ENCODE results near the gene GLTP. TPM values are rescaled to one million over a fixed set of nuclear protein-coding genes. Genes with fewer than 3 reads are reported as not detected.
"Not testable (repeated sequence)": the region's sequence is repeated elsewhere in the genome, so short reads cannot be mapped to it uniquely, and the experiment has no call there.

Gene GLTP
- total and polyA plus RNA-seq, 4 donors: 60.5 to 80.4 (median 71.0) TPM

DNA sequence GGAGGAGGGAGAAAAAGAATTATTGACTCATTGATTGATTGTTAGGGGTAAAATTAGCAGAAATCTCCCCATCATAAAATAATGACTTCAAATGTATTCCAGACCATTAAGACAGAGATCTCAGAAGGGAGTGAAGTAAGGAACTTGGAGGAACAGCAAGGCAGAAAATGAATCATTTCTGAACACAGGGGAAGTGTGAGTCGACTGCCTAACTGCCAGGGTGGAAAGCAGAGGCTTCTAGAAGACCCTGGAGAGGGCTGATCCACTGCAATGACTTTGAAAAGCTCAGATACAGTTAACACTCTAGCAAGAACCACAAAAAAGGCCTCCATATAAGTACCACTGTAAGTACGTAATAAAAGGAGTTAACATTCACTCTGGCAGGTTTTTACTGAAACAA, 9.7 kb downstream of the GLTP start:
- no CpG with 5 or more reads among the region's 2 CpGs for WGBS (ENCODE audit: insufficient coverage)
- H3K36me3 ChIP-seq (ENCODE audit: control insufficient read depth, insufficient read depth, low read length): peaks cover 8% of the 10 kb centered on the region
- no peak for DNase-seq (ENCODE audit: low read depth in 4 of 6, low spot score in 6 of 6)
- H3K27me3 ChIP-seq (ENCODE audit: control insufficient read depth, insufficient read depth, low read length): no peaks in the 10 kb centered on the region
- peak overlapping the region; percentile 73 for H3K27ac ChIP-seq (ENCODE audit: low read depth, low read length)
- no peaks in the 10 kb centered on the region for H3K9me3 ChIP-seq (ENCODE audit: control insufficient read depth, insufficient read depth, low read length)
- H3K4me1 ChIP-seq (ENCODE audit: control insufficient read depth, insufficient read depth, low read length): peaks cover 24% of the 10 kb centered on the region
- H3K4me3 ChIP-seq (ENCODE audit: low read depth, low read length): no peak overlapping the region

DNA sequence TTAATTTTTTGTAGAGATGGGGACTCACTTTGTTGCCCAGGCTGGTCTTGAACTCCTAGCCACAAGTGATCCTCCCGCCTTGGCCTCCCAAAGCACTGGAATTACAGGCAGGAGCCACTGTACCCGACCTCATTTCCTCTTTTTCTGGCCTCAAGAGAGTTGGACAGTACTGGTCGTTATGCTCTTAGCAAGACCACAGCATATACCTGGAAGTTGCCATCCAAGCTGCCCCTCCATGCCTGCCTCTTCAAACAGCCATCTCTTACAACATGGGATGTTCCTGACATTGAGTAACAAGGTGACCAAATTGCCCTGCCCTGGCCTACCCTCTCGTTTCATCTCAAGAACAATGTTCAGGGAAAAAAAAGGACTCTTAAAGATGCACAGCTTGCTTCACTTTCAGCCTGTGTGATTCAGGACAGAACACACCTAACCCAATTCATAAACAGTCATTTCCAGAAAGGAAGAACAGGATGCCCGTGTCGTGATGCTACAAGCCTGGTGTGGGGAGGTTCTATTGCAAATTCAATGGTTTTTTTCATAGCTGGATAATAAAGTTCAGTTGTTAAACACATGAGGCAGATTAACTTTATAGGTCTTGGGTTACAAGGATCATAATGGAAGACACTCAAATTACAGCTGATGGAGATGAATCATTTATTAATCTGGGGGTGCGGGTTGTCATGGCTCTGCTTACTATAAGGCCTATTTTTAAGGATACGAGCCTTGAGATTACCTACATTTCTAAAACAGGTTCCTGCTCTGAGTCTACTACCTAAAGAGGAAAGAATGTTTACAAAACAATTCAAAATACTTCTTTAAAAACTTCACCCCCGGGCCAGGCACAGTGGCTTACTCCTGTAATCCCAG, 11.9 kb downstream of the GLTP start:
- Histone ChIP-seq H3K36me3 (ENCODE audit: control insufficient read depth, insufficient read depth, low read length) (peaks cover 8% of the 10 kb centered on the region), H3K9me3 (ENCODE audit: control insufficient read depth, insufficient read depth, low read length) (no peaks in the 10 kb centered on the region), H3K27ac (ENCODE audit: low read depth, low read length) (no peak overlapping the region), H3K4me1 (ENCODE audit: control insufficient read depth, insufficient read depth, low read length) (peaks cover 42% of the 10 kb centered on the region), H3K4me3 (ENCODE audit: low read depth, low read length) (no peak overlapping the region), H3K27me3 (ENCODE audit: control insufficient read depth, insufficient read depth, low read length) (no peaks in the 10 kb centered on the region)
- no peak for DNase-seq (ENCODE audit: low read depth in 4 of 6, low spot score in 6 of 6)
- 77% methylated on average over 4 of the region's 9 CpGs for WGBS (ENCODE audit: insufficient coverage)

DNA sequence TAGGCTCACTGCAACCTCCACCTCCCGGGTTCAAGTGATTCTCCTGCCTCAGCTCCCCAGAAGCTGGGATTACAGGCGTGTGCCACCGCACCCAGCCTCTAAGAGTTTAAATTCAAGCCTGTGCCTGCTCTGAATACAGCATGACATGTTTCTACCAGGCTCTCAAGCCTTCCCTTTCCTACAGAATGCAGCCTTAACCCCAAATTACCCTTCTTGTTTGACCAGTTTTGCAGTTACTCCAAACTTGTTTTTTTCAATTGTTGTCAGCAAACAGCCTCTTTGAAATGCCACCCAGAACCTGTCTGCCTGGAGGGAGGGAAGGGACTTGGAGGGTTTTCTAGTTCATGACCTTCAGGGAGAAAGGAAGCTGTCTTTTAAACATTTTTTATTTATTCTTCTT, 15.4 kb downstream of the GLTP start:
- Histone ChIP-seq H3K27me3 (ENCODE audit: control insufficient read depth, insufficient read depth, low read length) (no peaks in the 10 kb centered on the region), H3K36me3 (ENCODE audit: control insufficient read depth, insufficient read depth, low read length) (peaks cover 15% of the 10 kb centered on the region), H3K4me1 (ENCODE audit: control insufficient read depth, insufficient read depth, low read length) (peaks cover 39% of the 10 kb centered on the region), H3K4me3 (ENCODE audit: low read depth, low read length) (no peak overlapping the region), H3K9me3 (ENCODE audit: control insufficient read depth, insufficient read depth, low read length) (no peaks in the 10 kb centered on the region), H3K27ac (ENCODE audit: low read depth, low read length) (peak overlapping the region; percentile 91)
- WGBS (ENCODE audit: insufficient coverage): 75% methylated on average over 3 of the region's 3 CpGs
- DNase-seq (ENCODE audit: low read depth in 4 of 6, low spot score in 6 of 6): no peak

DNA sequence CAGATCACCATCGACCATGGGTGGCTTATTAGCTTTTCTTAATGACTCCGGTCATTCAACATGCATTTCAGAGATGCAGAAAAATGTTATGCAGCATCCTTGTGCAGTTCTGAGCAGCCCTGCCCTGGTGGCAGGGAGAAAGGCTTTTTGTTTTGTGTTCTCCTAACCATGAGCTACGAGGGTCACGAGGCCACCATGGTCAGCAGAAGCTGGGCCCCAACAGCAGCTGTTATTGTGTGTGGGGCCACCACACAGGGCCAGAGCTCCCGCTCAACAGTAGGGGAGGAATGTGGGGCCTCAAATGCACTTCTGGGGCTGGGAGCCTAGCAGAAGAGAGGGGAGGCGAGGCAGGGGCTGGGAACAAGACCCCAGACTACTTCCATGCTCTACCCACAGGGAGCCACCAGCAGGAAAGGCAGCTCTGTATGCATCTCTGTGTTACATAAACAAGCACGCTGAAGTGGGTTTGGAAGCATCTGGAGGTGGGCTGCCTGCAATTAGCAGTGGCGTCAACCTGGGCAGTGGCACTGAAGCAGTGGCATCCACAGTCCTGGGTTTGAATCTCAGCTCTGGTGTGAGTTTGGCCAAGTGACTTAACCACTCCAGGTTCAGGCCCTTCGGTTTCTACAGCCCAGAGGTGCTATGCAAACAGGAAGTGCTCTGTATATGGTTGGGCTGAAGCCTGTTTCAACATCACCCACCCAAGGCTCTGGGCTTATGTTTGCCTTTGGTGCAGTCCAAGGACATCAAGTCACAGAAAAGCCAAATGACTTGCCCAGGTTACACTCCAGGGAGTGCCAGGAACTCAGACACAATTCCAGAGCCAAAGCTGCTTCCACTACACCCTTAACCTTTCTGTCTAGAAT, 16.3 kb downstream of the GLTP start:
- H3K4me1 ChIP-seq (ENCODE audit: control insufficient read depth, insufficient read depth, low read length): peaks cover 35% of the 10 kb centered on the region
- no peak overlapping the region for H3K4me3 ChIP-seq (ENCODE audit: low read depth, low read length)
- 58% methylated on average over 6 of the region's 9 CpGs for WGBS (ENCODE audit: insufficient coverage)

DNA sequence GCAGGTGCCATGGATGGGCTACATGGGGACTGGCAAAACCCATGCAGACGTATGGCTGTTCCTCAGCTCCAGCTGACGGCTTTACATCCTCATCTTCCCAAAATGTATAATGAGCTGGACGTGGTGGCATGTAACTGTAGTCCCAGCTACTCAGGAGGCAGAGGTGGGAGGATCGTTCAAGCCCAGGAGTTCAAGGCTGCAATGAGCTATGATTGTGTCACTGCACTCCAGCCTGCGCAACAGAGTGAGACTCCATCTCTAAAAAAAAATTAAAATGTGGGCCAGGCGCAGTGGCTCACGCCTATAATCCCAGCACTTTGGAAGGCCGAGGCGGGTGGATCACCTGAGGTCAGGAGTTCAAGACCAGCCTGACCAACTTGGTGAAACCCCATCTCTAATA, 17.9 kb downstream of the GLTP start:
- Histone ChIP-seq H3K4me1 (ENCODE audit: control insufficient read depth, insufficient read depth, low read length) (peaks cover 35% of the 10 kb centered on the region), H3K36me3 (ENCODE audit: control insufficient read depth, insufficient read depth, low read length) (peaks cover 27% of the 10 kb centered on the region), H3K27ac (ENCODE audit: low read depth, low read length) (peak overlapping the region; percentile 71)
- not testable (repeated sequence) for H3K9me3 ChIP-seq (ENCODE audit: control insufficient read depth, insufficient read depth, low read length); DNase-seq (ENCODE audit: low read depth in 4 of 6, low spot score in 6 of 6); H3K4me3 ChIP-seq (ENCODE audit: low read depth, low read length); H3K27me3 ChIP-seq (ENCODE audit: control insufficient read depth, insufficient read depth, low read length)
- WGBS (ENCODE audit: insufficient coverage): 89% methylated on average over 5 of the region's 9 CpGs

More for the DNA sequence above, 16.3 kb downstream of the GLTP start:
- H3K27me3 ChIP-seq (ENCODE audit: control insufficient read depth, insufficient read depth, low read length): no peaks in the 10 kb centered on the region
- DNase-seq (ENCODE audit: low read depth in 4 of 6, low spot score in 6 of 6): peak in 2 of 6 donors; percentile 11 to 53
- H3K9me3 ChIP-seq (ENCODE audit: control insufficient read depth, insufficient read depth, low read length): no peaks in the 10 kb centered on the region
- H3K36me3 ChIP-seq (ENCODE audit: control insufficient read depth, insufficient read depth, low read length): peaks cover 15% of the 10 kb centered on the region
- peak overlapping the region; percentile 91 for H3K27ac ChIP-seq (ENCODE audit: low read depth, low read length)

DNA sequence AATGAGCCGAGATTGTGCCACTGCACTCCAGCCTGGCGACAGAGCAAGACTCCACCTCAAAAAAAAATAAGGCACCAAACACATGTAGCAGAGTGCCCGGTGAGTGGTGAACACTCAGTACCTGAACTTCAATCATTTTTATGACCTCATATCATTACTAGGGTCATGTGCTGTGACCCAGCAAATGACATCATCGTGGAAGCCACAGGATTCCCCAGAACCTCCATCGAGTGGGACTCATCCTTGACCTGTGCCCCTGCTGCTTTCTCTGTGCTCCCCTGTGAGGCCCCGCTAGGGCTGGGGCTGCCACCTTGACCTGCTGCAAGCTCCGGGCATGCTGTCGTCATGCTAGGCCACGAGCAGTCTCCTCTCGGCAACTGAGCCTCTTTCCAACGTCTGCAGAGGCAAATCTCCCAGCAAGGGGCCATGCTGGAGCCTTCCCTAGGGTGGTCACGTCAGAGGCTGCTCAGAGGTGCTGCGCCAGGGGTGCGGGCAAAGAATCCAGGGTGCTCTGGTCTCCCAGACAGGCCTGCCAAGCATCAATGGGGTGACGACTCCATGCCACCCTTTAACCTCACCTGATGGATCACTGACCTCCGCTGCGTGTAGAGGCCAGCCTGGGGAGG, 18.5 kb downstream of the GLTP start:
- 78% methylated on average over 17 of the region's 17 CpGs for WGBS (ENCODE audit: insufficient coverage)

DNA sequence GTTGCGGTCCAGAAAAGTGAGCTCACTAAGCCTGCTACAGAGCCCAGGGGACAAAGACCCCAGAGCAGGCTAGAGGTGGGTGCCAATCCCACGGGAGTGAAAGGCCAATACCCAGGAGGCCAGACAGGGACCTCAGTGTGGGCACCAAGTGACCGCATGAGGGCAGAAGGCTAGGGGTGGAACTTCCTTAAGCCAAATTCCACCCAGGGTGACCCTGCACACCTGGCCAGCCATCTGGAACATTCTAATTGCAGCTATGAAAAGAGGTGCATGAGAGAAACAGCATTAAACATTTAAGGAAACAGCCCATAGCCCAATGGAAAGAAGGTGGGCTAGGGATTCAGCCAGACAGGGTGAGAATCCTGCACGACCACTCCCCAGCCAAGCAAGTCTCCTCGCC, 19.4 kb downstream of the GLTP start:
- no peaks in the 10 kb centered on the region for H3K9me3 ChIP-seq (ENCODE audit: control insufficient read depth, insufficient read depth, low read length)
- no peaks in the 10 kb centered on the region for H3K27me3 ChIP-seq (ENCODE audit: control insufficient read depth, insufficient read depth, low read length)
- no peak overlapping the region for H3K4me3 ChIP-seq (ENCODE audit: low read depth, low read length)
- WGBS (ENCODE audit: insufficient coverage): 100% methylated on average over 5 of the region's 5 CpGs
- peaks cover 35% of the 10 kb centered on the region for H3K4me1 ChIP-seq (ENCODE audit: control insufficient read depth, insufficient read depth, low read length)
- peaks cover 39% of the 10 kb centered on the region for H3K36me3 ChIP-seq (ENCODE audit: control insufficient read depth, insufficient read depth, low read length)
- no peak for DNase-seq (ENCODE audit: low read depth in 4 of 6, low spot score in 6 of 6)
- no peak overlapping the region for H3K27ac ChIP-seq (ENCODE audit: low read depth, low read length)

More for the DNA sequence above, 18.5 kb downstream of the GLTP start:
- DNase-seq (ENCODE audit: low read depth in 4 of 6, low spot score in 6 of 6): no peak
- no peaks in the 10 kb centered on the region for H3K9me3 ChIP-seq (ENCODE audit: control insufficient read depth, insufficient read depth, low read length)
- H3K36me3 ChIP-seq (ENCODE audit: control insufficient read depth, insufficient read depth, low read length): peaks cover 31% of the 10 kb centered on the region
- H3K4me1 ChIP-seq (ENCODE audit: control insufficient read depth, insufficient read depth, low read length): peaks cover 35% of the 10 kb centered on the region
- H3K27me3 ChIP-seq (ENCODE audit: control insufficient read depth, insufficient read depth, low read length): no peaks in the 10 kb centered on the region
- peak overlapping the region; percentile 71 for H3K27ac ChIP-seq (ENCODE audit: low read depth, low read length)
- no peak overlapping the region for H3K4me3 ChIP-seq (ENCODE audit: low read depth, low read length)

DNA sequence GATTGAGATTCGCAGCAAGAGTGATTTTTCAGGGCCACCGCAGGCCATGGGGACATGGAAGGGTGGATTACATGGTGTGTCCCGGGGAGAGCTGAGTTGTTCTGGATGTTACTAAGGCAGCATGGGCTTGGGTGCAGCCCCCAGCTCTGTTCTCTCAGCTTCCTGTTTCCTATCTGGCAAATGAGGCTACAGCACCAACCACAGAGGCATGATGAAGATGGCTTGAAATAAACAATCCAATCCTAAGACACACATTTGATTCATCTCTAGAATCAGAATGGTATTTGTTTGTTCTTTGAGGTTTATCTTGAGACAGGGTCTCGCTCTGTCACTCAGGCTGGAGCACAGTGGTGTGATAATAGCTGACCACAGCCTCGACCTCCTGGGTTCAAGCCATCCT, 21.6 kb downstream of the GLTP start:
- 100% methylated on average over 3 of the region's 5 CpGs for WGBS (ENCODE audit: insufficient coverage)
- Histone ChIP-seq H3K27me3 (ENCODE audit: control insufficient read depth, insufficient read depth, low read length) (no peaks in the 10 kb centered on the region), H3K4me3 (ENCODE audit: low read depth, low read length) (no peak overlapping the region), H3K9me3 (ENCODE audit: control insufficient read depth, insufficient read depth, low read length) (no peaks in the 10 kb centered on the region), H3K27ac (ENCODE audit: low read depth, low read length) (no peak overlapping the region), H3K4me1 (ENCODE audit: control insufficient read depth, insufficient read depth, low read length) (peaks cover 17% of the 10 kb centered on the region), H3K36me3 (ENCODE audit: control insufficient read depth, insufficient read depth, low read length) (peaks cover 61% of the 10 kb centered on the region)
- DNase-seq (ENCODE audit: low read depth in 4 of 6, low spot score in 6 of 6): no peak

DNA sequence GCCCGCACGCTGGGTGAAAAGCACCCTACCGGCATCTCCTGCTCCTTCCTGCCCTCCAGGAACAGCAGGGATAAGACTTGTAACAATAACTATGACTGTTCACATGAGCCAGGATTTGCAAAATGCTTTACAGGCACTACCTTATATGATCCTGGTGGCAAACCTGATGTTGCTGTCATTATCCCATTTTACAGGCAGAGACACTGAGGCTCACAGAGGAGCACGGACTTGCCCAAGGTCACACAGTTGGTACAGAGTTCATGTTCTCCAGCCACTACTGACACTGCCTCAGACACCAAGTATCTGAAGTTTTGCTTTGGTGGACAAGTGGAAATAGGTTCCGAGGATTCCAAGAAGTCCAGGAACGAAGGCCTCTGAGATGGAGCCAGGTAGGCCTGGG, 22.6 kb downstream of the GLTP start:
- 98% methylated on average over 6 of the region's 6 CpGs for WGBS (ENCODE audit: insufficient coverage)
- no peak for DNase-seq (ENCODE audit: low read depth in 4 of 6, low spot score in 6 of 6)
- Histone ChIP-seq H3K27me3 (ENCODE audit: control insufficient read depth, insufficient read depth, low read length) (no peaks in the 10 kb centered on the region), H3K4me1 (ENCODE audit: control insufficient read depth, insufficient read depth, low read length) (peaks cover 14% of the 10 kb centered on the region), H3K27ac (ENCODE audit: low read depth, low read length) (no peak overlapping the region), H3K36me3 (ENCODE audit: control insufficient read depth, insufficient read depth, low read length) (peaks cover 61% of the 10 kb centered on the region), H3K4me3 (ENCODE audit: low read depth, low read length) (no peak overlapping the region), H3K9me3 (ENCODE audit: control insufficient read depth, insufficient read depth, low read length) (no peaks in the 10 kb centered on the region)

Data from spinal cord (tissue), 10 donors.